ENCODE data around the gene SPIRE2.

DNA sequence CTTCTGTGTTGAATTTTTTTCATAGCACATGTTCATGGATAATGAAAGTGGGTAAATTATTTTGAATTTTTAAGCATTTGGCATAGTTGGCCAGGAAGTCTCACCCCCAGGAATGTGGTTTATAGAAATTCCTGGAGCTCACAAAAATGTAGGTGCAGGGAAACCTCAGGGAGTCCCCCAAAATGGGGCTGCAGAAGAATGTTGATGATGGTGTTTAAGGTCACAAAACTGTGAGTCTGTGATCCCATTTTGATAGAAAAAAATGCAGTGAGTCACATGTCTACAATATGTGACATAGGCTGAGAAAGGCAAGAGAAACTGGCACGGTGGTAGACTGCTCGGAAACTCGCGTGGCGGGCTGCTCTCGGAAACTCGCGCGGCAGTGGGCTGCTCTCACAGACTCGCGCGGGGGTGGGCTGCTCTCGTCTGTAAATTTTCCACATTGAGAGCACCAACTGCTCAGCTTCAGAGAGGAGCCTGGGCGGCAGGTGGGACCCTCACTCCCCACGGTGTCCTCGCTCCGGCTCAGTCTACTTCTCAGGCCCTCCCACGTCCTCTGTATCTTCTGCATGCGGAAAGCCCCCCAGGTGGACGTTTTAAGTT, 71.7 kb downstream of the SPIRE2 start:
- TF ChIP-seq POLR2A (IDR thresholded peaks at IDR 0.05; ENCODE audit: low read length) (no peak), GATA1 (IDR thresholded peaks at IDR 0.05; ENCODE audit: low read depth, low read length) (no peak)
